LNCaP clone FGC (cell line): ENCODE measurements around the gene STON2.

Source experiments
- DNase-seq: peaks from one replicate; pipeline ENCODE4 v3.0.0-alpha.2; 2011; ENCODE audit warnings: low read depth
- H3K4me3 ChIP-seq: 2 replicates; pipeline ENCODE4 v1.5.1; 2011; ENCODE audit warnings: mild to moderate bottlenecking, low read depth, low read length, control low read depth
- CTCF ChIP-seq: IDR thresholded peaks from 2 replicates; pipeline ENCODE4 v1.5.1; 2012; ENCODE audit warnings: mild to moderate bottlenecking; ENCODE audit not compliant: control insufficient read depth, insufficient read depth; ENCODE audit errors: extremely low read depth

STON2 gene

GRCh38 chr14:81265636-81266169 is 134.4 kb downstream of the STON2 start:
- no peak for TF ChIP-seq CTCF
- no peak overlapping the region for H3K4me3 ChIP-seq
- DNase-seq = no peak

- DNase-seq = no peak
- no peak for TF ChIP-seq CTCF
- H3K4me3 ChIP-seq = no peak overlapping the region
Observed at GRCh38 chr14:81264671-81265070, 135.5 kb downstream of the STON2 start.

- TF ChIP-seq CTCF = no peak
- no peak overlapping the region for H3K4me3 ChIP-seq
- no peak for DNase-seq
Observed at GRCh38 chr14:81263777-81264410, 136.2 kb downstream of the STON2 start.

GRCh38 chr14:81261176-81261575 is 138.9 kb downstream of the STON2 start:
- H3K4me3 ChIP-seq = no peak overlapping the region
- no peak for TF ChIP-seq CTCF
- DNase-seq = no peak

- TF ChIP-seq CTCF = no peak
- H3K4me3 ChIP-seq = no peak overlapping the region
- DNase-seq = no peak
Observed at GRCh38 chr14:81260732-81261131, 139.4 kb downstream of the STON2 start.

GRCh38 chr14:81256289-81256960 is 143.7 kb downstream of the STON2 start:
- TF ChIP-seq CTCF = no peak
- H3K4me3 ChIP-seq = no peak overlapping the region
- no peak for DNase-seq

GRCh38 chr14:81252278-81252677 is 147.8 kb downstream of the STON2 start:
- peak; percentile 50 for TF ChIP-seq CTCF
- H3K4me3 ChIP-seq = no peak overlapping the region
- no peak for DNase-seq
